ENCODE data around the gene CRTC2. TPM values are rescaled to one million over a fixed set of nuclear protein-coding genes. Genes with fewer than 3 reads are reported as not detected.

CRTC2 gene
- total and polyA plus RNA-seq, 9 of the 15 experiments (the other 6 are each of a cell fraction or from before 2014, with no cell fraction given) = 2.7 to 26.4 (median 10.2) TPM

DNA sequence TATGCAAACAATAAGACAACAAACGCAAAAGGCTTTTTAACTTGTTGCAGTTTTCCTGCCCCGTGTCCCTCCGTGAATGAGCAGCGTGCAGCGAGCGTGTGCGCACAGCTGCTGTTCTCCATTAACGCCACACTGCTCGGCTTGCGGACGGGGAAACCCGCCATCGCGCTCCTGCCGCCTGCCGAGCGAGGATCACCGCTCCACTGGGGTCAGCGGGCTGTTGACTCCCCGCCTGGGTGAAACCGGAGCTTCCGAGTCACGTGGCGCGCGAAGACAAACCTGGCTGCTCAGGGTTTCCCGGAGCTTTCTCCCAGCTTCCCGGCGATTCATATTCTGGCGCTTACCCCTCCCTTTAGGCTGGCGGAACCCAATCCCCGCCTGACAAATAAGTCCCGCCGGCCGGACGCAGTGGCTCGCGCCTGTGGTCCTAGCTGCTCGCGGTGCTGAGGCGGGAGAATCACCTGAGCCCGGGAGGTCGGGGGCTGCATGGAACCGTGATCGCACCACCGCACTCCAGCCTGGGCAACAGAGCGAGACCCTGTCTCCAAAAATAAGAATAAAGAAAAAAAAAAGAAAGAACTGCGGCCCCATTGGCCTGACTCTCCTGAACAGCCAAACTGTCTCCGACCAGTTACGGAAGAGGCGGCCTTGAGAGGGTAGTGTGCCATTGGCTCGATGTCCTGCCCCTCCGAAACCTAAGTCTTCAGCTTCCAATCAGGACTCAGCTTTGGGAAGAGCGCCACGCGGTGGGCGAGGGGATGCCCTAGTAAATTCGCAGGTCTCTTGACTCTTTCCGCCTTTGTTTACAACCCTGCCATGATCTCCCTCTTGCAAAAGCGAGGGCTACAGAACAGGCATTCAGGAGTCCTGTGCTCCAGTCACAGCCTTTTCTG, 8.9 kb upstream of the CRTC2 start, which contains the start of gene CREB3L4 (continued):
- TF ChIP-seq TSHZ1 (CRISPR knock-in tag; IDR thresholded peaks at IDR 0.05) (no peak), CREM (IDR thresholded peaks at IDR 0.05; ENCODE audit: low read depth) (peak; percentile 73), ZHX1 (conservative IDR thresholded peaks at IDR 0.05; ENCODE audit: low read length) (no peak), CBX3 (IDR thresholded peaks at IDR 0.05; ENCODE audit: borderline replicate concordance in 1 of 2, low read length in 2 of 2) (peak in 1 of 2 experiments; percentile 79; a peak in 1 of 3 replicates), MITF (IDR thresholded peaks at IDR 0.05) (peak; percentile 44; the same call in 1 of the 2 replicates), ZNF3 (CRISPR knock-in tag; IDR thresholded peaks at IDR 0.05) (no peak), HNRNPH1 (optimal IDR thresholded peaks at IDR 0.05; ENCODE audit: low read depth, low read length) (no peak), POLR2H (tag; IDR thresholded peaks at IDR 0.05; ENCODE audit: low read depth) (peak; percentile 93), ZNF778 (CRISPR knock-in tag; IDR thresholded peaks at IDR 0.05) (no peak), HLTF (IDR thresholded peaks at IDR 0.05) (peak; percentile 67), ZC3H11A (IDR thresholded peaks at IDR 0.05; ENCODE audit: low read depth, low read length) (no peak), CEBPG (CRISPR knock-in tag; IDR thresholded peaks at IDR 0.05) (no peak), CEBPG (tag; conservative IDR thresholded peaks at IDR 0.05 in 1 of 2, IDR thresholded peaks at IDR 0.05 in 1 of 2) (no peak), L3MBTL2 (IDR thresholded peaks at IDR 0.05) (peak; percentile 96), ZNF124 (CRISPR knock-in tag; IDR thresholded peaks at IDR 0.05) (no peak), NFIC (IDR thresholded peaks at IDR 0.05) (peak; percentile 27), THRAP3 (IDR thresholded peaks at IDR 0.05; ENCODE audit: borderline replicate concordance) (no peak)
- TF ChIP-seq, protein P1, sequence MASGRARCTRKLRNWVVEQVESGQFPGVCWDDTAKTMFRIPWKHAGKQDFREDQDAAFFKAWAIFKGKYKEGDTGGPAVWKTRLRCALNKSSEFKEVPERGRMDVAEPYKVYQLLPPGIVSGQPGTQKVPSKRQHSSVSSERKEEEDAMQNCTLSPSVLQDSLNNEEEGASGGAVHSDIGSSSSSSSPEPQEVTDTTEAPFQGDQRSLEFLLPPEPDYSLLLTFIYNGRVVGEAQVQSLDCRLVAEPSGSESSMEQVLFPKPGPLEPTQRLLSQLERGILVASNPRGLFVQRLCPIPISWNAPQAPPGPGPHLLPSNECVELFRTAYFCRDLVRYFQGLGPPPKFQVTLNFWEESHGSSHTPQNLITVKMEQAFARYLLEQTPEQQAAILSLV (tag; IDR thresholded peaks at IDR 0.05) = 0 out of 2 replicates have a peak, but pooled peaks have one; percentile 28

Measured in K562 (cell line).